Transverse colon (tissue), 4 donors: Measurements from ENCODE around the gene ARHGAP31. TPM values are rescaled to one million over a fixed set of nuclear protein-coding genes. Genes with fewer than 3 reads are reported as not detected.
A peak's percentile ranks its signal among the peaks of the same experiment; 100 is the strongest.
"Not testable (repeated sequence)": the region's sequence is repeated elsewhere in the genome, so short reads cannot be mapped to it uniquely, and the experiment has no call there.

Experiments
- DNase-seq: peaks from one replicate; pipeline ENCODE4 v3.0.0-alpha.2; 2019
- H3K27ac ChIP-seq, 4 donors: fragments of 200-600 bp; sonication (generic); 2 replicates each; pipeline ENCODE4 v1.5.1; 2016 to 2018; ENCODE audit warnings: inconsistent platforms in 4 of 4
- H3K27me3 ChIP-seq: fragments of 200-600 bp; sonication (generic); 2 replicates; pipeline ENCODE4 v1.5.1; 2017; ENCODE audit warnings: inconsistent platforms
- H3K36me3 ChIP-seq, 4 donors: fragments of 200-600 bp; sonication (generic); 2 replicates each; pipeline ENCODE4 v1.5.1; 2017 to 2019; ENCODE audit warnings: inconsistent platforms in 4 of 4
- H3K4me1 ChIP-seq, 4 donors: fragments of 200-600 bp; sonication (generic); 2 replicates each; pipeline ENCODE4 v1.5.1; 2017 to 2020; ENCODE audit warnings: inconsistent platforms in 4 of 4
- H3K4me3 ChIP-seq, 4 donors: fragments of 200-600 bp; sonication (generic); 1 replicate in 1 of 4; 2 replicates in 3 of 4; pipeline versions ENCODE4 v1.5.1 to v1.6.1; 2017 to 2019; ENCODE audit warnings: inconsistent platforms in 4 of 4
- H3K9me3 ChIP-seq, 2 donors: fragments of 200-600 bp; sonication (generic); 2 replicates each; pipeline ENCODE4 v1.5.1; 2017 to 2019; ENCODE audit warnings: inconsistent platforms in 2 of 2
- CTCF ChIP-seq, 5 experiments: fragments of 200-600 bp in 3 of 5; fragments of 450-650 bp in 2 of 5; sonication (generic) in 3 of 5; IDR thresholded peaks; 1 replicate in 2 of 5; 2 replicates in 3 of 5; pipeline ENCODE4 v1.5.1; 2016 to 2017; ENCODE audit warnings: antibody characterized with exemption in 5 of 5, inconsistent platforms in 3 of 5, mild to moderate bottlenecking in 2 of 5, moderate library complexity in 1 of 5
- EP300 ChIP-seq: sonication (generic); formaldehyde crosslinking; IDR thresholded peaks from one replicate; pipeline ENCODE4 v1.6.1; 2017; ENCODE audit warnings: antibody characterized with exemption, low read depth
- POLR2A ChIP-seq: fragments of 450-650 bp; IDR thresholded peaks from one replicate; pipeline ENCODE4 v1.6.1; 2016; ENCODE audit warnings: antibody characterized with exemption, mild to moderate bottlenecking, moderate library complexity
- POLR2AphosphoS5 ChIP-seq, 3 donors: sonication (generic); formaldehyde crosslinking; IDR thresholded peaks; one replicate each; pipeline ENCODE4 v1.6.1; 2016; ENCODE audit warnings: antibody characterized with exemption in 3 of 3
- WGBS, 2 donors: methylation state at CpG; one replicate each; pipeline ENCODE4 v1.1.5; 2018; ENCODE audit warnings: low coverage in 1 of 2; 5-methylcytosine and 5-hydroxymethylcytosine counted together
- in situ Hi-C, 4 donors: fragments of 200-750 bp; cut with MboI; loops; one replicate each; pipeline versions ENCODE4 v1.15.0 to v1.15.1; 2017; ENCODE audit warnings: low sequenced_read_pairs in 3 of 4, low pct_ligation_motif_present in 1 of 4, low pct_unique_long_range_greater_than_20kb in 1 of 4
- intact Hi-C: fragments of 100-400 bp; cut with DNase I; formaldehyde crosslinking; loops from one replicate; pipeline ENCODE4 v1.15.1; 2023; ENCODE audit warnings: low total_unique reads
- total RNA-seq, 4 donors: library from RNA; depleted of rRNA; stranded (reverse); fragments of >200 nt; gene quantifications; one replicate each; pipeline ENCODE4 v1.1.0, GENCODE V29; 2016

The ARHGAP31 gene
- total RNA-seq, 4 donors from 2014 or later, result 6.7 to 68.5 (median 9.6) TPM

- Histone ChIP-seq H3K36me3 (no peaks in the 10 kb centered on the region), H3K27me3 (no peaks in the 10 kb centered on the region), H3K9me3 (no peaks in the 10 kb centered on the region), H3K4me1 (peaks cover 3 to 18% (median 8%) of the 10 kb centered on the region in 4 donors), H3K4me3 (no peak overlapping the region), H3K27ac (no peak overlapping the region)
- TF ChIP-seq CTCF (IDR thresholded peaks at IDR 0.05), result no peak
- TF ChIP-seq POLR2A, result no peak
- TF ChIP-seq EP300, result no peak
- TF ChIP-seq POLR2AphosphoS5 (IDR thresholded peaks at IDR 0.05), result no peak
- in situ Hi-C loops (no loop called here), intact Hi-C loops (no loop called here)
- WGBS, 2 donors, result 27 to 59% methylated on average over 3 of the region's 3 CpGs
- DNase-seq, result no peak
Observed at GRCh38 chr3:119318876-119319275, 24.7 kb downstream of the ARHGAP31 start.

- in situ Hi-C loops, result no loop called here
- 81 to 88% methylated on average over 4 of the region's 4 CpGs for whole genome bisulfite sequencing, 2 donors
- H3K27me3 ChIP-seq, result no peaks in the 10 kb centered on the region
- DNase-seq, result no peak
- intact Hi-C loops, result no loop called here
- H3K36me3 ChIP-seq, result no peaks in the 10 kb centered on the region
- H3K4me3 ChIP-seq, result no peak overlapping the region
- no peak overlapping the region for H3K27ac ChIP-seq
- H3K9me3 ChIP-seq, result no peaks in the 10 kb centered on the region
- H3K4me1 ChIP-seq, result peaks cover 3 to 19% (median 8%) of the 10 kb centered on the region in 4 donors
- TF ChIP-seq CTCF (IDR thresholded peaks at IDR 0.05), result no peak
Observed at GRCh38 chr3:119319311-119319710, 25.1 kb downstream of the ARHGAP31 start.

- H3K36me3 ChIP-seq, intact Hi-C loops, H3K4me3 ChIP-seq, H3K27ac ChIP-seq, H3K9me3 ChIP-seq, in situ Hi-C loops, H3K27me3 ChIP-seq, DNase-seq: not testable (repeated sequence)
- peaks cover 3 to 19% (median 8%) of the 10 kb centered on the region in 4 donors for H3K4me1 ChIP-seq
- WGBS, 2 donors, result 68 to 83% methylated on average over 4 to 5 of the region's 5 CpGs
Observed at GRCh38 chr3:119320785-119321184, 26.6 kb downstream of the ARHGAP31 start.

- intact Hi-C loops (loop anchor here (2.0 kb wide), 1 partner anchor 27 kb away; the partner anchor contains the start of gene ARHGAP31), in situ Hi-C loops (no loop called here)
- DNase-seq, result no peak
- Histone ChIP-seq H3K4me3 (peak overlapping the region; percentile 50 to 68 (median 60)), H3K4me1 (peaks cover 3 to 20% (median 8%) of the 10 kb centered on the region in 4 donors), H3K27me3 (no peaks in the 10 kb centered on the region), H3K9me3 (no peaks in the 10 kb centered on the region), H3K27ac (peak overlapping the region; percentile 87 to 94 (median 92)), H3K36me3 (no peaks in the 10 kb centered on the region)
- no peak for TF ChIP-seq POLR2A
- TF ChIP-seq EP300, result no peak
- TF ChIP-seq POLR2AphosphoS5 (IDR thresholded peaks at IDR 0.05), result no peak
- peak in 1 of 5 experiments; percentile 12 for TF ChIP-seq CTCF (IDR thresholded peaks at IDR 0.05)
- WGBS, 2 donors, result 1 to 8% methylated on average over 4 to 26 of the region's 26 CpGs
Observed at GRCh38 chr3:119322021-119322834, 28.0 kb downstream of the ARHGAP31 start.
